Measurements from ENCODE around the gene ZNF483. TPM values are rescaled to one million over a fixed set of nuclear protein-coding genes. Genes with fewer than 3 reads are reported as not detected.
A peak's percentile ranks its signal among the peaks of the same experiment; 100 is the strongest.
"Not testable (repeated sequence)": the region's sequence is repeated elsewhere in the genome, so short reads cannot be mapped to it uniquely, and the experiment has no call there.

The ZNF483 gene
- total RNA-seq, 2 experiments from 2014 or later: 2.2 to 2.3 TPM

- CTCF ChIA-PET: no interaction called here
These were observed 34.1 kb downstream of the ZNF483 start for GRCh38 chr9:111559000-111559610.

GRCh38 chr9:111561165-111561719 is 36.3 kb downstream of the ZNF483 start:
- ATAC-seq (no peak), DNase-seq (no peak)
- Mint-ChIP-seq H3K9me3 (ENCODE audit: insufficient read depth) (peaks cover 20% of the 10 kb centered on the region), H3K27ac (no peak overlapping the region), H3K4me3 (no peak overlapping the region), H3K27me3 (ENCODE audit: low read depth) (no peaks in the 10 kb centered on the region), H3K36me3 (ENCODE audit: low read depth) (no peaks in the 10 kb centered on the region), H3K4me1 (ENCODE audit: low read depth) (no peaks in the 10 kb centered on the region)
- ChIA-PET CTCF (no interaction called here), POLR2A (no interaction called here)

More at GRCh38 chr9:111559000-111559610, 34.1 kb downstream of the ZNF483 start:
- Mint-ChIP-seq H3K9me3 (ENCODE audit: insufficient read depth) (peaks cover 22% of the 10 kb centered on the region), H3K4me1 (ENCODE audit: low read depth) (no peaks in the 10 kb centered on the region), H3K27me3 (ENCODE audit: low read depth) (no peaks in the 10 kb centered on the region), H3K27ac (no peak overlapping the region), H3K4me3 (no peak overlapping the region), H3K36me3 (ENCODE audit: low read depth) (no peaks in the 10 kb centered on the region)
- ATAC-seq (no peak), DNase-seq (no peak)
- POLR2A ChIA-PET: interaction anchor here (0.6 kb wide), 1 partner anchor 319 kb away, joined by 3 read pairs; no protein-coding TSS in a partner anchor

- CTCF ChIA-PET: no interaction called here
These were observed 41.3 kb downstream of the ZNF483 start for GRCh38 chr9:111566234-111566633.

GRCh38 chr9:111568127-111568526 is 43.1 kb downstream of the ZNF483 start:
- ATAC-seq; H3K27ac Mint-ChIP-seq; DNase-seq; H3K4me3 Mint-ChIP-seq; H3K27me3 Mint-ChIP-seq (ENCODE audit: low read depth); H3K36me3 Mint-ChIP-seq (ENCODE audit: low read depth); CTCF ChIA-PET; H3K4me1 Mint-ChIP-seq (ENCODE audit: low read depth); POLR2A ChIA-PET: not testable (repeated sequence)
- H3K9me3 Mint-ChIP-seq (ENCODE audit: insufficient read depth): peaks cover 28% of the 10 kb centered on the region

More at GRCh38 chr9:111566234-111566633, 41.3 kb downstream of the ZNF483 start:
- no peak for ATAC-seq
- Mint-ChIP-seq H3K4me3 (no peak overlapping the region), H3K27ac (no peak overlapping the region), H3K4me1 (ENCODE audit: low read depth) (no peaks in the 10 kb centered on the region), H3K36me3 (ENCODE audit: low read depth) (no peaks in the 10 kb centered on the region), H3K27me3 (ENCODE audit: low read depth) (no peaks in the 10 kb centered on the region), H3K9me3 (ENCODE audit: insufficient read depth) (peaks cover 33% of the 10 kb centered on the region)
- DNase-seq: no peak
- POLR2A ChIA-PET: no interaction called here

GRCh38 chr9:111572950-111573604 is 48.1 kb downstream of the ZNF483 start:
- POLR2A ChIA-PET: no interaction called here
- Mint-ChIP-seq H3K36me3 (ENCODE audit: low read depth) (no peaks in the 10 kb centered on the region), H3K27me3 (ENCODE audit: low read depth) (no peaks in the 10 kb centered on the region), H3K4me3 (no peak overlapping the region), H3K4me1 (ENCODE audit: low read depth) (no peaks in the 10 kb centered on the region), H3K27ac (no peak overlapping the region), H3K9me3 (ENCODE audit: insufficient read depth) (peaks cover 16% of the 10 kb centered on the region)
- ATAC-seq (no peak), DNase-seq (no peak)
- CTCF ChIA-PET: interaction anchor here (1.6 kb wide), 1 partner anchor 25 kb away, joined by 3 read pairs; no protein-coding TSS in a partner anchor

- no peaks in the 10 kb centered on the region for H3K4me1 Mint-ChIP-seq (ENCODE audit: low read depth)
- CTCF ChIA-PET: no interaction called here
- no peak for DNase-seq
- H3K4me3 Mint-ChIP-seq: no peak overlapping the region
- H3K9me3 Mint-ChIP-seq (ENCODE audit: insufficient read depth): no peaks in the 10 kb centered on the region
- no peaks in the 10 kb centered on the region for H3K36me3 Mint-ChIP-seq (ENCODE audit: low read depth)
- POLR2A ChIA-PET: no interaction called here
- H3K27me3 Mint-ChIP-seq (ENCODE audit: low read depth): peaks cover 10% of the 10 kb centered on the region
- no peak for ATAC-seq
- no peak overlapping the region for H3K27ac Mint-ChIP-seq
These were observed 57.9 kb downstream of the ZNF483 start for GRCh38 chr9:111582888-111583287.

GRCh38 chr9:111586378-111586777 is 61.4 kb downstream of the ZNF483 start:
- CTCF ChIA-PET: interaction anchor here (0.5 kb wide), 1 partner anchor 35 kb away, joined by 3 read pairs; no protein-coding TSS in a partner anchor
- POLR2A ChIA-PET: no interaction called here
- Mint-ChIP-seq H3K9me3 (ENCODE audit: insufficient read depth) (no peaks in the 10 kb centered on the region), H3K4me3 (no peak overlapping the region), H3K36me3 (ENCODE audit: low read depth) (no peaks in the 10 kb centered on the region), H3K4me1 (ENCODE audit: low read depth) (no peaks in the 10 kb centered on the region), H3K27ac (no peak overlapping the region), H3K27me3 (ENCODE audit: low read depth) (peaks cover 10% of the 10 kb centered on the region)
- DNase-seq (no peak), ATAC-seq (no peak)

- no peak overlapping the region for H3K4me3 Mint-ChIP-seq
- no peak for DNase-seq
- H3K27ac Mint-ChIP-seq: no peak overlapping the region
- ChIA-PET POLR2A (interaction anchor here (0.6 kb wide), 1 partner anchor 9 kb away, joined by 5 read pairs; no protein-coding TSS in a partner anchor), CTCF (no interaction called here)
- no peaks in the 10 kb centered on the region for H3K36me3 Mint-ChIP-seq (ENCODE audit: low read depth)
- H3K4me1 Mint-ChIP-seq (ENCODE audit: low read depth): no peaks in the 10 kb centered on the region
- H3K27me3 Mint-ChIP-seq (ENCODE audit: low read depth): peaks cover 12% of the 10 kb centered on the region
- ATAC-seq: no peak
- H3K9me3 Mint-ChIP-seq (ENCODE audit: insufficient read depth): no peaks in the 10 kb centered on the region
These were observed 63.9 kb downstream of the ZNF483 start for GRCh38 chr9:111588846-111589245.

- POLR2A ChIA-PET: interaction anchor here (0.5 to 1.0 kb wide), 2 partner anchors 9 to 888 kb away, joined by 3 to 5 read pairs; partner anchors contain the start of gene KIAA1958
- H3K27me3 Mint-ChIP-seq (ENCODE audit: low read depth): peaks cover 39% of the 10 kb centered on the region
These were observed 73.1 kb downstream of the ZNF483 start for GRCh38 chr9:111597852-111598732.

GRCh38 chr9:111598733-111599091 is 73.7 kb downstream of the ZNF483 start:
- ChIA-PET CTCF (interaction anchor here (0.6 to 3.3 kb wide), 19 partner anchors 10 to 1221 kb away, joined by 3 to 28 read pairs (median 3); partner anchors contain the start of gene DNAJC25), POLR2A (no interaction called here)
- no peak overlapping the region for H3K27ac Mint-ChIP-seq
- peaks cover 39% of the 10 kb centered on the region for H3K27me3 Mint-ChIP-seq (ENCODE audit: low read depth)
- peak overlapping the region; percentile 74 for H3K4me3 Mint-ChIP-seq
- no peaks in the 10 kb centered on the region for H3K36me3 Mint-ChIP-seq (ENCODE audit: low read depth)
- H3K9me3 Mint-ChIP-seq (ENCODE audit: insufficient read depth): no peaks in the 10 kb centered on the region
- DNase-seq (no peak), ATAC-seq (peak; percentile 12)
- peaks cover 22% of the 10 kb centered on the region for H3K4me1 Mint-ChIP-seq (ENCODE audit: low read depth)

More at GRCh38 chr9:111597852-111598732, 73.1 kb downstream of the ZNF483 start:
- Mint-ChIP-seq H3K4me1 (ENCODE audit: low read depth) (peaks cover 22% of the 10 kb centered on the region), H3K4me3 (peak overlapping the region; percentile 74), H3K27ac (no peak overlapping the region), H3K9me3 (ENCODE audit: insufficient read depth) (no peaks in the 10 kb centered on the region), H3K36me3 (ENCODE audit: low read depth) (no peaks in the 10 kb centered on the region)
- ATAC-seq (peak; percentile 68), DNase-seq (peak; percentile 68)
- CTCF ChIA-PET: interaction anchor here (0.5 to 3.3 kb wide), 22 partner anchors 11 to 1222 kb away, joined by 3 to 28 read pairs (median 3); partner anchors contain the start of gene DNAJC25

GRCh38 chr9:111599092-111599954 is 74.3 kb downstream of the ZNF483 start, which contains the start of gene PTGR1:
TSS of gene PTGR1 (minus strand) at chr9:111599647. CDS start at chr9:111597422, 2,225 bp downstream.
- ChIA-PET POLR2A (no interaction called here), CTCF (interaction anchor here (0.6 to 3.3 kb wide), 7 partner anchors 15 to 1145 kb away, joined by 3 to 28 read pairs (median 3); no protein-coding TSS in a partner anchor)
- Mint-ChIP-seq H3K36me3 (ENCODE audit: low read depth) (no peaks in the 10 kb centered on the region), H3K4me3 (peak within 1 kb of the TSS; percentile 74), H3K27me3 (ENCODE audit: low read depth) (peaks cover 39% of the 10 kb centered on the region), H3K27ac (peak within 1 kb of the TSS; percentile 34), H3K4me1 (ENCODE audit: low read depth) (peaks cover 22% of the 10 kb centered on the region), H3K9me3 (ENCODE audit: insufficient read depth) (no peaks in the 10 kb centered on the region)
- ATAC-seq (peak; percentile 48), DNase-seq (peak; percentile 30)
